Mesothelial cell of epicardium (in vitro differentiated cells): Measurements from ENCODE around the gene DLGAP1. TPM values are rescaled to one million over a fixed set of nuclear protein-coding genes. Genes with fewer than 3 reads are reported as not detected.

Source experiments
- DNase-seq, 2 experiments: peaks; one replicate each; pipeline ENCODE4 v3.0.0; 2021; ENCODE audit warnings: low spot score in 2 of 2; ENCODE audit not compliant: unreplicated experiment in 2 of 2
- H3K27ac Mint-ChIP-seq: 2 replicates; pipeline ENCODE4 v1.8.0; 2021; ENCODE audit warnings: mixed read lengths
- H3K27me3 Mint-ChIP-seq: 2 replicates; pipeline ENCODE4 v1.8.0; 2021; ENCODE audit warnings: low read depth, mixed read lengths
- H3K36me3 Mint-ChIP-seq: 2 replicates; pipeline ENCODE4 v1.8.0; 2021; ENCODE audit warnings: mixed read lengths
- H3K4me1 Mint-ChIP-seq: 2 replicates; pipeline ENCODE4 v1.8.0; 2021; ENCODE audit warnings: mixed read lengths
- H3K4me3 Mint-ChIP-seq: 2 replicates; pipeline ENCODE4 v1.8.0; 2021; ENCODE audit warnings: mild to moderate bottlenecking, moderate library complexity, mixed read lengths
- H3K9me3 Mint-ChIP-seq: 2 replicates; pipeline ENCODE4 v1.8.0; 2021; ENCODE audit warnings: mixed read lengths
- total RNA-seq: library from RNA; stranded (reverse); gene quantifications from 3 replicates; pipeline ENCODE4 v1.2.1, GENCODE V29; 2021
- TF ChIP-seq, protein P1 (sequence below): fragments of 200-600 bp; sonication (generic); IDR thresholded peaks from one replicate; pipeline ENCODE4 v1.5.0; 2021; ENCODE audit warnings: antibody characterized with exemption; ENCODE audit not compliant: unreplicated experiment

The DLGAP1 gene
- total RNA-seq, 1 donor from 2014 or later: 4.6 TPM

DNA sequence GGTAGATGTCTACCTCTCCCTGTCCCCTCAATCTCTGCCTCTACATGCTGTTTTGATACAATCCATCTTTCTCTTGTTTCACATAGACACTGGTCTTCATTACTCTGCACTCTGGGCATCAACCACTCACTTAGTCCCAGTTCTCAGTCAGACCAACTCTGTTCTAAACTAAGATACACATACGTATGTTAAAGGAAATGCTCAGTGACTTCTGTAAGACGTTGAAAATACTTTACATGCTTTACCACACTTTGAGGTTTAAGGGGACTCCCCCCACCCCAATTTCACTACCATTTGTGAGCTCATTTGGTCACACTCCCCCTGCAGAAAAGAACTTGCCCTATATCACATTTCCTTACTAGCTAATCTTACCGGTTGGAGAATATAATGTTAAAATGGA, 507.7 kb downstream of the DLGAP1 start:
- Mint-ChIP-seq H3K9me3 (peaks cover 6% of the 10 kb centered on the region), H3K27ac (no peak overlapping the region), H3K36me3 (no peaks in the 10 kb centered on the region), H3K27me3 (no peaks in the 10 kb centered on the region), H3K4me3 (no peak overlapping the region), H3K4me1 (peaks cover 14% of the 10 kb centered on the region)
- TF ChIP-seq, protein P1, sequence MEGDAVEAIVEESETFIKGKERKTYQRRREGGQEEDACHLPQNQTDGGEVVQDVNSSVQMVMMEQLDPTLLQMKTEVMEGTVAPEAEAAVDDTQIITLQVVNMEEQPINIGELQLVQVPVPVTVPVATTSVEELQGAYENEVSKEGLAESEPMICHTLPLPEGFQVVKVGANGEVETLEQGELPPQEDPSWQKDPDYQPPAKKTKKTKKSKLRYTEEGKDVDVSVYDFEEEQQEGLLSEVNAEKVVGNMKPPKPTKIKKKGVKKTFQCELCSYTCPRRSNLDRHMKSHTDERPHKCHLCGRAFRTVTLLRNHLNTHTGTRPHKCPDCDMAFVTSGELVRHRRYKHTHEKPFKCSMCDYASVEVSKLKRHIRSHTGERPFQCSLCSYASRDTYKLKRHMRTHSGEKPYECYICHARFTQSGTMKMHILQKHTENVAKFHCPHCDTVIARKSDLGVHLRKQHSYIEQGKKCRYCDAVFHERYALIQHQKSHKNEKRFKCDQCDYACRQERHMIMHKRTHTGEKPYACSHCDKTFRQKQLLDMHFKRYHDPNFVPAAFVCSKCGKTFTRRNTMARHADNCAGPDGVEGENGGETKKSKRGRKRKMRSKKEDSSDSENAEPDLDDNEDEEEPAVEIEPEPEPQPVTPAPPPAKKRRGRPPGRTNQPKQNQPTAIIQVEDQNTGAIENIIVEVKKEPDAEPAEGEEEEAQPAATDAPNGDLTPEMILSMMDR: no peak
- DNase-seq: no peak

DNA sequence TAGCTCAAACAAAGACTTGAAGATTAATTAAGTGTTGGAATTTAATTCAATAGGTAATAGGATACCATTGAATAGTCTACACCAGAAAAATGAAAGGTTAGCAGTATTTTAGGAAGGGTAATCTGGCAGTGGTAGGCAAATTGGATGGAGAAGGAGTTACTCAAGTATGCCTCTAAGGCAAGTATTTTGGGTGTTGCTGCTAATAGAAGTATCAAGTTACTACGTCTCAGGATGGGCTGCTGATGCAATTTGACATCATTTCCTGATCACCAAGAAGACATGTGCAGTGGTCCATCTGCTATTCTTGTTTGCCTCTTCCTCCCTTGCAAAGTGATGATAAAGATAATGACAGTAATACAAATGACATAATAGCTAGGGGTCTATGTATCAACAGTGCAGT, 519.8 kb downstream of the DLGAP1 start:
- Mint-ChIP-seq H3K9me3 (peaks cover 5% of the 10 kb centered on the region), H3K4me1 (peaks cover 2% of the 10 kb centered on the region), H3K36me3 (no peaks in the 10 kb centered on the region), H3K4me3 (no peak overlapping the region), H3K27me3 (no peaks in the 10 kb centered on the region), H3K27ac (no peak overlapping the region)
- no peak for DNase-seq
- TF ChIP-seq, protein P1: no peak

DNA sequence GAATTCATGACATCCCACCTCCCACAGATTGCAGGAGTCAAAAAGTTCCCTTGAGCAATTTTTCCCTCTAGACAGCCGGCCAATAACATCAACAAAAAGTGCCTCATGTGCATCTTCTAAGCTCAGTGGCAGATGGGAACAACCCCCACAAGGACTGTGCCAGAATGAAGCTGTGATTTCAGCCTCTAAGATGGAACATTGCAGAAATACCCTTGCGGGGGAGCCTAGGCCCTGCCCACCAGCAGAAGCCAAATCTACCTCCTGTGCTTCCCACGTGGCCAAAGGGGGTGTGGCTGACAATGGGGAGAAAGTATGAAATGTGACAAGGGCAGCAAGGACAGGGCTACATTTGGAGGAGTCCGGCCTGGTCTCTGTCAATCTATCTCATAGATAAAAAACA, 522.8 kb downstream of the DLGAP1 start:
- DNase-seq: no peak
- Mint-ChIP-seq H3K27ac (no peak overlapping the region), H3K4me1 (peaks cover 2% of the 10 kb centered on the region), H3K4me3 (no peak overlapping the region), H3K36me3 (no peaks in the 10 kb centered on the region), H3K27me3 (no peaks in the 10 kb centered on the region), H3K9me3 (no peaks in the 10 kb centered on the region)
- TF ChIP-seq, protein P1: no peak

DNA sequence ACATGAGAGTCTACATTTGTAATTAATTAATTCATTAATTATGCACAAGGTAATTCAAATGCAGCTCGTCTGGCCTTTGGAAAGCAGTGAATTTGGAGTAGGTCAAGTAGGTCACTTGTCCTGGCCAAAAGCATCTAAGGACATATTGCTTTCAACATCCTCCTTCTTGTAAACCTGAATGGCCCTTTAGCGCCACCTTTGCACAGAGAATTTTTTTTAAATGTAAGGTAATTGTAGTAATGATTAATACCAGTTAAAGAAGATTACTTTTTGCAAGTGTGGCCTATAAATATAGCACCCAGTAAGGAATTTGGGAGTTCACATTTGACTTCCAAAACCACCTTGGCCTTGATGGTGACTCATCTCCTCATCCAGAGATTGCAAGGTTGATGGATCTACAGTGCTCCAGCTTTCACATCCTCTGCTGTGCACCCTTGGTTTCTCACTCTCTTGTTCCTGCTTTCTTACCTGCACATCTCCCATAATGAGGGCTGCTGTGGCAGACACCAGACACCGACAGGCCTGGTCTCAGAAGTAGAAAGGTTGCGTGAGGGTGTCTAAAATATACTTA, 523.5 kb downstream of the DLGAP1 start:
- Mint-ChIP-seq H3K27ac (no peak overlapping the region), H3K36me3 (no peaks in the 10 kb centered on the region), H3K9me3 (no peaks in the 10 kb centered on the region), H3K27me3 (no peaks in the 10 kb centered on the region), H3K4me1 (peaks cover 2% of the 10 kb centered on the region), H3K4me3 (no peak overlapping the region)
- TF ChIP-seq, protein P1: no peak
- DNase-seq: no peak

DNA sequence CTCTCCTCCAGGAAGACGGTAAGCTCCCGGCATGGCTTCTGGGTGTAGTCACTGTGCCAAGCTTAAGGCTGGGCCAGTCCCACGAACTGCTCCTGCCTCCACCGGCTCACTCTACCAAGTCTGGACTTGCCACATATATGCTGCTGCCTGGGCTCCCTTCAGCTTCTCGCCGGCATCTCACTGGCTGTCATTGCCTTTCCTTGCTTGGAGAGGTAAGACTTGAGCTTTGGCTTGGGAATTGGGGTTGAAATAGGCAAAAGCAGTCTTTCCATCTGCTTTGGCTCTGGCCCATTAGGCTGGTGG, 524.1 kb downstream of the DLGAP1 start:
- Mint-ChIP-seq H3K4me1 (peaks cover 2% of the 10 kb centered on the region), H3K9me3 (no peaks in the 10 kb centered on the region), H3K36me3 (no peaks in the 10 kb centered on the region), H3K4me3 (no peak overlapping the region), H3K27me3 (no peaks in the 10 kb centered on the region), H3K27ac (no peak overlapping the region)
- DNase-seq: no peak
- TF ChIP-seq, protein P1: no peak
